ENCODE measurements around the gene SELENBP1.

Gene SELENBP1

GRCh38 chr1:151372058-151372934 is at the start of gene SELENBP1:
TSS of gene SELENBP1 (minus strand) at chr1:151372705. CDS start at chr1:151372641, 64 bp downstream.
- TF ChIP-seq GATA3 (IDR thresholded peaks at IDR 0.05; ENCODE audit: low read depth, low read length) = no peak
- TF ChIP-seq GATA2 (IDR thresholded peaks at IDR 0.05; ENCODE audit: low read depth, low read length) = no peak

GRCh38 chr1:151419819-151420218 is 47.3 kb upstream of the SELENBP1 start:
- TF ChIP-seq GATA2 (IDR thresholded peaks at IDR 0.05; ENCODE audit: low read depth, low read length) = no peak
- no peak for TF ChIP-seq GATA3 (IDR thresholded peaks at IDR 0.05; ENCODE audit: low read depth, low read length)

GRCh38 chr1:151418081-151418480 is 45.6 kb upstream of the SELENBP1 start:
- TF ChIP-seq GATA2 (IDR thresholded peaks at IDR 0.05; ENCODE audit: low read depth, low read length) = no peak
- TF ChIP-seq GATA3 (IDR thresholded peaks at IDR 0.05; ENCODE audit: low read depth, low read length) = no peak

GRCh38 chr1:151416231-151416630 is 43.7 kb upstream of the SELENBP1 start:
- TF ChIP-seq GATA2 (IDR thresholded peaks at IDR 0.05; ENCODE audit: low read depth, low read length) = no peak
- no peak for TF ChIP-seq GATA3 (IDR thresholded peaks at IDR 0.05; ENCODE audit: low read depth, low read length)

- TF ChIP-seq GATA3 (IDR thresholded peaks at IDR 0.05; ENCODE audit: low read depth, low read length) (no peak), GATA2 (IDR thresholded peaks at IDR 0.05; ENCODE audit: low read depth, low read length) (no peak)
Measured at GRCh38 chr1:151411884-151412283, 39.4 kb upstream of the SELENBP1 start.

GRCh38 chr1:151408891-151409290 is 36.4 kb upstream of the SELENBP1 start:
- TF ChIP-seq GATA3 (IDR thresholded peaks at IDR 0.05; ENCODE audit: low read depth, low read length) (no peak), GATA2 (IDR thresholded peaks at IDR 0.05; ENCODE audit: low read depth, low read length) (no peak)

GRCh38 chr1:151407304-151407703 is 34.8 kb upstream of the SELENBP1 start:
- no peak for TF ChIP-seq GATA2 (IDR thresholded peaks at IDR 0.05; ENCODE audit: low read depth, low read length)
- no peak for TF ChIP-seq GATA3 (IDR thresholded peaks at IDR 0.05; ENCODE audit: low read depth, low read length)

- TF ChIP-seq GATA2 (IDR thresholded peaks at IDR 0.05; ENCODE audit: low read depth, low read length) = no peak
- no peak for TF ChIP-seq GATA3 (IDR thresholded peaks at IDR 0.05; ENCODE audit: low read depth, low read length)
Measured at GRCh38 chr1:151406176-151406575, 33.7 kb upstream of the SELENBP1 start.

GRCh38 chr1:151405187-151405951 is 32.9 kb upstream of the SELENBP1 start:
- no peak for TF ChIP-seq GATA2 (IDR thresholded peaks at IDR 0.05; ENCODE audit: low read depth, low read length)
- no peak for TF ChIP-seq GATA3 (IDR thresholded peaks at IDR 0.05; ENCODE audit: low read depth, low read length)

- TF ChIP-seq GATA2 (IDR thresholded peaks at IDR 0.05; ENCODE audit: low read depth, low read length) (no peak), GATA3 (IDR thresholded peaks at IDR 0.05; ENCODE audit: low read depth, low read length) (no peak)
Measured at GRCh38 chr1:151403612-151404011, 31.1 kb upstream of the SELENBP1 start.

- TF ChIP-seq GATA3 (IDR thresholded peaks at IDR 0.05; ENCODE audit: low read depth, low read length) (no peak), GATA2 (IDR thresholded peaks at IDR 0.05; ENCODE audit: low read depth, low read length) (no peak)
Measured at GRCh38 chr1:151402764-151403163, 30.3 kb upstream of the SELENBP1 start.

- TF ChIP-seq GATA3 (IDR thresholded peaks at IDR 0.05; ENCODE audit: low read depth, low read length) = no peak
- TF ChIP-seq GATA2 (IDR thresholded peaks at IDR 0.05; ENCODE audit: low read depth, low read length) = no peak
Measured at GRCh38 chr1:151401860-151402259, 29.4 kb upstream of the SELENBP1 start.

GRCh38 chr1:151401125-151401788 is 28.8 kb upstream of the SELENBP1 start:
- TF ChIP-seq GATA2 (IDR thresholded peaks at IDR 0.05; ENCODE audit: low read depth, low read length) (no peak), GATA3 (IDR thresholded peaks at IDR 0.05; ENCODE audit: low read depth, low read length) (no peak)

Measured in SH-SY5Y (cell line).